Parathyroid adenoma (tissue), 2 donors: Measurements from ENCODE around the gene SETD9.

Experiments used
- H2AFZ ChIP-seq: fragments of 300-600 bp; sonication (generic); one replicate; pipeline ENCODE4 v1.7.0; 2017; ENCODE audit warnings: antibody characterized with exemption, mild to moderate bottlenecking
- H3K27ac ChIP-seq: fragments of 300-600 bp; sonication (generic); one replicate; pipeline ENCODE4 v1.7.0; 2017
- H3K27me3 ChIP-seq: fragments of 300-600 bp; sonication (generic); one replicate; pipeline ENCODE4 v1.7.0; 2017; ENCODE audit warnings: low read length; ENCODE audit not compliant: control insufficient read depth, insufficient read depth
- H3K36me3 ChIP-seq: fragments of 300-600 bp; sonication (generic); one replicate; pipeline ENCODE4 v1.7.0; 2017; ENCODE audit warnings: low read length; ENCODE audit not compliant: control insufficient read depth, insufficient read depth
- H3K4me1 ChIP-seq: fragments of 300-600 bp; sonication (generic); one replicate; pipeline ENCODE4 v1.7.0; 2017; ENCODE audit warnings: control low read depth
- H3K4me2 ChIP-seq: fragments of 300-600 bp; sonication (generic); one replicate; pipeline ENCODE4 v1.7.0; 2017; ENCODE audit warnings: low read length
- H3K4me3 ChIP-seq: fragments of 300-600 bp; sonication (generic); one replicate; pipeline ENCODE4 v1.7.0; 2017; ENCODE audit warnings: low read depth, low read length
- H3K79me2 ChIP-seq: fragments of 300-600 bp; sonication (generic); one replicate; pipeline ENCODE4 v1.7.0; 2017; ENCODE audit warnings: control low read depth
- H3K9ac ChIP-seq: fragments of 300-600 bp; sonication (generic); one replicate; pipeline ENCODE4 v1.7.0; 2017; ENCODE audit warnings: mild to moderate bottlenecking
- H3K9me3 ChIP-seq: fragments of 300-600 bp; sonication (generic); one replicate; pipeline ENCODE4 v1.7.0; 2017; ENCODE audit warnings: low read length; ENCODE audit not compliant: control insufficient read depth
- TF ChIP-seq, protein P1 (sequence below): fragments of 300-600 bp; sonication (generic); IDR thresholded peaks from one replicate; pipeline ENCODE4 v1.7.0; 2017; ENCODE audit warnings: antibody characterized with exemption, mild to moderate bottlenecking
- donor health status: primary hyperparathyroidism.

The SETD9 gene

GRCh38 chr5:56898213-56898612 lies 11.2 kb upstream of the SETD9 start:
- no peak overlapping the region for H3K4me3 ChIP-seq
- H3K36me3 ChIP-seq: no peaks in the 10 kb centered on the region
- TF ChIP-seq, protein P1, sequence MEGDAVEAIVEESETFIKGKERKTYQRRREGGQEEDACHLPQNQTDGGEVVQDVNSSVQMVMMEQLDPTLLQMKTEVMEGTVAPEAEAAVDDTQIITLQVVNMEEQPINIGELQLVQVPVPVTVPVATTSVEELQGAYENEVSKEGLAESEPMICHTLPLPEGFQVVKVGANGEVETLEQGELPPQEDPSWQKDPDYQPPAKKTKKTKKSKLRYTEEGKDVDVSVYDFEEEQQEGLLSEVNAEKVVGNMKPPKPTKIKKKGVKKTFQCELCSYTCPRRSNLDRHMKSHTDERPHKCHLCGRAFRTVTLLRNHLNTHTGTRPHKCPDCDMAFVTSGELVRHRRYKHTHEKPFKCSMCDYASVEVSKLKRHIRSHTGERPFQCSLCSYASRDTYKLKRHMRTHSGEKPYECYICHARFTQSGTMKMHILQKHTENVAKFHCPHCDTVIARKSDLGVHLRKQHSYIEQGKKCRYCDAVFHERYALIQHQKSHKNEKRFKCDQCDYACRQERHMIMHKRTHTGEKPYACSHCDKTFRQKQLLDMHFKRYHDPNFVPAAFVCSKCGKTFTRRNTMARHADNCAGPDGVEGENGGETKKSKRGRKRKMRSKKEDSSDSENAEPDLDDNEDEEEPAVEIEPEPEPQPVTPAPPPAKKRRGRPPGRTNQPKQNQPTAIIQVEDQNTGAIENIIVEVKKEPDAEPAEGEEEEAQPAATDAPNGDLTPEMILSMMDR: no peak
- no peak overlapping the region for H3K4me2 ChIP-seq
- no peaks in the 10 kb centered on the region for H3K4me1 ChIP-seq
- no peak overlapping the region for H3K9ac ChIP-seq
- H2AFZ ChIP-seq: no peak overlapping the region
- no peak overlapping the region for H3K27ac ChIP-seq
- H3K9me3 ChIP-seq: no peaks in the 10 kb centered on the region
- H3K79me2 ChIP-seq: no peaks in the 10 kb centered on the region
- H3K27me3 ChIP-seq: no peaks in the 10 kb centered on the region

- Histone ChIP-seq H3K79me2 (no peaks in the 10 kb centered on the region), H3K27ac (no peak overlapping the region), H3K9ac (no peak overlapping the region), H3K4me1 (no peaks in the 10 kb centered on the region), H3K27me3 (no peaks in the 10 kb centered on the region), H3K36me3 (no peaks in the 10 kb centered on the region), H3K4me2 (no peak overlapping the region), H2AFZ (peak overlapping the region; percentile 34), H3K4me3 (no peak overlapping the region), H3K9me3 (no peaks in the 10 kb centered on the region)
- TF ChIP-seq, protein P1: no peak
These were observed 9.0 kb upstream of the SETD9 start for GRCh38 chr5:56900395-56900794.

GRCh38 chr5:56900858-56901578 lies 8.4 kb upstream of the SETD9 start:
- TF ChIP-seq, protein P1: peak; percentile 75
- Histone ChIP-seq H3K4me3 (no peak overlapping the region), H3K9ac (no peak overlapping the region), H3K27ac (no peak overlapping the region), H3K79me2 (no peaks in the 10 kb centered on the region), H3K4me1 (no peaks in the 10 kb centered on the region), H3K4me2 (no peak overlapping the region), H3K36me3 (no peaks in the 10 kb centered on the region), H3K27me3 (no peaks in the 10 kb centered on the region), H3K9me3 (no peaks in the 10 kb centered on the region), H2AFZ (peak overlapping the region; percentile 34)

DNA sequence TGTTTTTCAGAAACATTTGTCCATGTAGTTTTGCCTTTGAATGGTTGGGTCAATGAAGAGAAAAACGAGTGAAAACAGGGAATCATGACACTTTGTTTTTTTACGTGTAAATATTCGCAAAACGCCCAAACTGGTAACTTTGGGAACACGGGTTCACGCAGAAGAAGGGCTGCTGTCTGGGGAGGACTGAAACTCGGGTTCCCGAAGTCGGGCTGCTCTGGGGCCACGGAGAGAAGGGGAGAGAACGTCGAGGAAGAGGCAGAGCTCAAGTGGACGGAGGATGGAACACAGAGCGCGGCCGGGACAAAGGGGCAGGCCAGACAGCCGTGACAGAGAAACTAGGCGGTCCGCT lies 478 bp upstream of the SETD9 start:
- Histone ChIP-seq H2AFZ (peak overlapping the region; percentile 99), H3K4me3 (peak overlapping the region; percentile 83), H3K4me1 (peaks cover 4% of the 10 kb centered on the region), H3K27me3 (no peaks in the 10 kb centered on the region), H3K9ac (peak overlapping the region; percentile 90), H3K27ac (peak overlapping the region; percentile 95), H3K9me3 (no peaks in the 10 kb centered on the region), H3K36me3 (no peaks in the 10 kb centered on the region), H3K4me2 (peak overlapping the region; percentile 91), H3K79me2 (no peaks in the 10 kb centered on the region)
- TF ChIP-seq, protein P1: no peak
